ENCODE results near the gene COPE.

The COPE gene

GRCh38 chr19:18895038-18895823 is 24.0 kb downstream of the COPE start:
- DNase-seq (ENCODE audit: low spot score), result peak; percentile 91

GRCh38 chr19:18894254-18895037 is 24.7 kb downstream of the COPE start:
- peak; percentile 90 for DNase-seq (ENCODE audit: low spot score)

- no peak for DNase-seq (ENCODE audit: low spot score)
These were observed 25.5 kb downstream of the COPE start for GRCh38 chr19:18893587-18894253.

GRCh38 chr19:18889949-18890745 is 29.0 kb downstream of the COPE start:
- DNase-seq (ENCODE audit: low spot score), result no peak

GRCh38 chr19:18886972-18887371 is 32.2 kb downstream of the COPE start:
- no peak for DNase-seq (ENCODE audit: low spot score)

GRCh38 chr19:18883526-18884304 is 35.5 kb downstream of the COPE start:
- DNase-seq (ENCODE audit: low spot score), result no peak

GRCh38 chr19:18881491-18881890 is 37.7 kb downstream of the COPE start:
- DNase-seq (ENCODE audit: low spot score), result no peak

GRCh38 chr19:18879579-18880373 is 39.4 kb downstream of the COPE start:
- DNase-seq (ENCODE audit: low spot score), result peak; percentile 85

GRCh38 chr19:18878858-18879578 is 40.2 kb downstream of the COPE start:
- DNase-seq (ENCODE audit: low spot score), result no peak

GRCh38 chr19:18878058-18878797 is 41.0 kb downstream of the COPE start:
- DNase-seq (ENCODE audit: low spot score), result no peak

GRCh38 chr19:18876865-18877264 is 42.3 kb downstream of the COPE start:
- no peak for DNase-seq (ENCODE audit: low spot score)

GRCh38 chr19:18875726-18876125 is 43.5 kb downstream of the COPE start:
- DNase-seq (ENCODE audit: low spot score), result no peak

- no peak for DNase-seq (ENCODE audit: low spot score)
These were observed 47.6 kb downstream of the COPE start for GRCh38 chr19:18871543-18871942.

GRCh38 chr19:18870531-18871172 is 48.5 kb downstream of the COPE start:
- DNase-seq (ENCODE audit: low spot score), result no peak

- DNase-seq (ENCODE audit: low spot score), result peak; percentile 81
These were observed 49.2 kb downstream of the COPE start for GRCh38 chr19:18869781-18870530.

- DNase-seq (ENCODE audit: low spot score), result no peak
These were observed 50.1 kb downstream of the COPE start for GRCh38 chr19:18869023-18869618.

GRCh38 chr19:18868380-18869022 is 50.7 kb downstream of the COPE start:
- DNase-seq (ENCODE audit: low spot score), result no peak
